ENCODE measurements around the gene SLC34A3.
"Not testable (repeated sequence)": the region's sequence is repeated elsewhere in the genome, so short reads cannot be mapped to it uniquely, and the experiment has no call there.

- TF ChIP-seq, protein P1, sequence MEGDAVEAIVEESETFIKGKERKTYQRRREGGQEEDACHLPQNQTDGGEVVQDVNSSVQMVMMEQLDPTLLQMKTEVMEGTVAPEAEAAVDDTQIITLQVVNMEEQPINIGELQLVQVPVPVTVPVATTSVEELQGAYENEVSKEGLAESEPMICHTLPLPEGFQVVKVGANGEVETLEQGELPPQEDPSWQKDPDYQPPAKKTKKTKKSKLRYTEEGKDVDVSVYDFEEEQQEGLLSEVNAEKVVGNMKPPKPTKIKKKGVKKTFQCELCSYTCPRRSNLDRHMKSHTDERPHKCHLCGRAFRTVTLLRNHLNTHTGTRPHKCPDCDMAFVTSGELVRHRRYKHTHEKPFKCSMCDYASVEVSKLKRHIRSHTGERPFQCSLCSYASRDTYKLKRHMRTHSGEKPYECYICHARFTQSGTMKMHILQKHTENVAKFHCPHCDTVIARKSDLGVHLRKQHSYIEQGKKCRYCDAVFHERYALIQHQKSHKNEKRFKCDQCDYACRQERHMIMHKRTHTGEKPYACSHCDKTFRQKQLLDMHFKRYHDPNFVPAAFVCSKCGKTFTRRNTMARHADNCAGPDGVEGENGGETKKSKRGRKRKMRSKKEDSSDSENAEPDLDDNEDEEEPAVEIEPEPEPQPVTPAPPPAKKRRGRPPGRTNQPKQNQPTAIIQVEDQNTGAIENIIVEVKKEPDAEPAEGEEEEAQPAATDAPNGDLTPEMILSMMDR (IDR thresholded peaks at IDR 0.05) = not testable (repeated sequence)
- not testable (repeated sequence) for TF ChIP-seq POLR2A (IDR thresholded peaks at IDR 0.05; ENCODE audit: low read depth); EP300 (IDR thresholded peaks at IDR 0.05); POLR2AphosphoS5 (IDR thresholded peaks at IDR 0.05)
Observed at GRCh38 chr9:137239541-137240200, 9.0 kb downstream of the SLC34A3 start.
